Measurements from ENCODE around the gene FAM210B. TPM values are rescaled to one million over a fixed set of nuclear protein-coding genes. Genes with fewer than 3 reads are reported as not detected.

Gene FAM210B
- total and polyA plus RNA-seq, 2 of the 8 experiments (the other 6 are each of a cell fraction or from before 2014, with no cell fraction given): 9.4 to 15.0 TPM

DNA sequence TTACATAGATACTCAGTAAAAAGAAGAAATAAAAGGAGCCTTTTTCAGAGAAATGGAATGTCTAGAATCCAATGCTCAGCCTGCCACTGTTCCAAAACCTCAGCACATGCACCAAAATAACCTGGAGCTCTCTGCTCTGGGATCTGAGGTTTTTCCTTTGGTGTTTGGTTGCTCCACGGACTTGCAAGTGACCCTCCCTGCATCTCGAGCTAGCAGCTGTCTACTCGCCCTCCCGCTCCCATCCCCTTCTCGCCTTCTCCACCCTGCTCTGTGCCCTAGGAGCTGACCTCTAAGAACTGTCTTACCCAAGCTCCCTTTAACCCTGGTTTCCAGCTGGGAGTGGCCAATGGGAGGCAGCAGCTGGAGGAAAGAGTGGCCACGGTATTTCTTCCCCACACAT, 35.1 kb upstream of the FAM210B start:
- no peaks in the 10 kb centered on the region for H3K36me3 ChIP-seq (ENCODE audit: control insufficient read depth in 2 of 4, insufficient read depth in 4 of 4, low read length in 3 of 4)
- H3K18ac ChIP-seq (ENCODE audit: extremely low read depth, low read length): no peak overlapping the region
- no peaks in the 10 kb centered on the region for H3K27me3 ChIP-seq (replicated peaks in 1 of 4; ENCODE audit: control insufficient read depth in 3 of 4, extremely low read depth in 1 of 4, insufficient read depth in 3 of 4, low read length in 3 of 4)
- H3K56ac ChIP-seq (replicated peaks; ENCODE audit: insufficient read length, low read depth, low read length): no peak overlapping the region
- ChIA-PET POLR2A (ENCODE audit: partially characterized antibody) (no interaction called here), CTCF (ENCODE audit: partially characterized antibody) (no interaction called here)
- no peak overlapping the region for H2BK20ac ChIP-seq (ENCODE audit: low read length)
- no peak overlapping the region for H3K4me2 ChIP-seq (ENCODE audit: insufficient read depth in 1 of 2, low read depth in 2 of 2, low read length in 2 of 2)
- no peak for TF ChIP-seq MAFK (IDR thresholded peaks at IDR 0.05; ENCODE audit: low read depth, low read length)
- TF ChIP-seq CHD1 (IDR thresholded peaks at IDR 0.05; ENCODE audit: low read depth, low read length): no peak
- TF ChIP-seq BACH1 (IDR thresholded peaks at IDR 0.05; ENCODE audit: low read length): no peak
- TF ChIP-seq, protein P1, sequence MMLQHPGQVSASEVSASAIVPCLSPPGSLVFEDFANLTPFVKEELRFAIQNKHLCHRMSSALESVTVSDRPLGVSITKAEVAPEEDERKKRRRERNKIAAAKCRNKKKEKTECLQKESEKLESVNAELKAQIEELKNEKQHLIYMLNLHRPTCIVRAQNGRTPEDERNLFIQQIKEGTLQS (IDR thresholded peaks at IDR 0.05; ENCODE audit: insufficient read depth, low read depth, low read length): no peak
- TF ChIP-seq ZNF274 (IDR thresholded peaks at IDR 0.05; ENCODE audit: borderline replicate concordance, extremely low read depth, low read length): no peak
- no peak for TF ChIP-seq SP2 (IDR thresholded peaks at IDR 0.05; ENCODE audit: low read length)
- TF ChIP-seq CHD2 (IDR thresholded peaks at IDR 0.05; ENCODE audit: low read length): no peak
- TF ChIP-seq YY1 (IDR thresholded peaks at IDR 0.05; ENCODE audit: low read depth, low read length): no peak
- TF ChIP-seq CREB1 (IDR thresholded peaks at IDR 0.05): no peak
- no peak for TF ChIP-seq TAF1 (IDR thresholded peaks at IDR 0.05; ENCODE audit: low read depth, low read length)
- TF ChIP-seq BRCA1 (IDR thresholded peaks at IDR 0.05; ENCODE audit: low read depth, low read length): no peak
- TF ChIP-seq SUZ12 (IDR thresholded peaks at IDR 0.05; ENCODE audit: low read length): no peak
- no peak for TF ChIP-seq SAP30 (IDR thresholded peaks at IDR 0.05; ENCODE audit: insufficient read depth, insufficient replicate concordance, low read length)
- TF ChIP-seq RBBP5 (IDR thresholded peaks at IDR 0.05; ENCODE audit: borderline replicate concordance, low read depth, low read length): no peak
- TF ChIP-seq SP1 (IDR thresholded peaks at IDR 0.05; ENCODE audit: low read depth, low read length): no peak
- no peak for TF ChIP-seq ASH2L (IDR thresholded peaks at IDR 0.05; ENCODE audit: low read length)
- no peak for TF ChIP-seq RFX5 (IDR thresholded peaks at IDR 0.05; ENCODE audit: borderline replicate concordance, low read depth, low read length)
- no peaks in the 10 kb centered on the region for H3K23me2 ChIP-seq (ENCODE audit: low read depth, low read length)
- no peak overlapping the region for H2AFZ ChIP-seq (ENCODE audit: low read length)
- no peak overlapping the region for H3K4ac ChIP-seq (replicated peaks; ENCODE audit: insufficient read length, low read depth, low read length)
- H3K4me1 ChIP-seq (replicated peaks in 1 of 4; ENCODE audit: control insufficient read depth in 3 of 4, insufficient read depth in 4 of 4, low read length in 3 of 4): no peaks in the 10 kb centered on the region
- no peak overlapping the region for H2AK5ac ChIP-seq (ENCODE audit: low read depth, low read length)
- no peak overlapping the region for H2BK120ac ChIP-seq (replicated peaks; ENCODE audit: low read depth, low read length)
- H4K8ac ChIP-seq (ENCODE audit: extremely low read depth, insufficient read depth, low read length): no peak overlapping the region
- H4K5ac ChIP-seq (ENCODE audit: insufficient read length, low read depth, low read length): no peak overlapping the region
- H3K23ac ChIP-seq (ENCODE audit: insufficient read length): no peak overlapping the region
- H4K20me1 ChIP-seq (replicated peaks in 1 of 2; ENCODE audit: control insufficient read depth in 1 of 2, insufficient read depth in 2 of 2, low read length in 2 of 2): no peaks in the 10 kb centered on the region
- WGBS, 2 experiments (ENCODE audit: extremely low coverage in 1 of 2, insufficient coverage in 1 of 2, insufficient read length in 1 of 2, insufficient replicate concordance in 2 of 2, low coverage in 1 of 2, low lambda C conversion rate in 2 of 2, missing lambda C conversion rate in 1 of 2): 63% methylated on average over 6 of the region's 6 CpGs; no CpG with 5 or more reads in 1 of the 2 experiments
- no peak overlapping the region for H3K4me3 ChIP-seq (ENCODE audit: extremely low read depth in 1 of 4, insufficient read depth in 2 of 4, low read depth in 3 of 4, low read length in 4 of 4)
- no peak overlapping the region for H2BK12ac ChIP-seq (ENCODE audit: low read depth, low read length)
- H2BK15ac ChIP-seq (ENCODE audit: low read length): no peak overlapping the region
- peaks cover 43 to 61% of the 10 kb centered on the region in 2 experiments for H3K9me3 ChIP-seq (ENCODE audit: insufficient read depth in 2 of 2, low read depth in 1 of 2, low read length in 1 of 2)
- no peak overlapping the region for H2BK5ac ChIP-seq (ENCODE audit: low read depth, low read length)
- DNase-seq (ENCODE audit: low read depth in 1 of 2, low spot score in 2 of 2) (no peak), FAIRE-seq (no peak)
- no peaks in the 10 kb centered on the region for H3K79me2 ChIP-seq (ENCODE audit: control insufficient read depth in 1 of 2, insufficient read depth in 2 of 2, low read length in 2 of 2)
- no peaks in the 10 kb centered on the region for H3K79me1 ChIP-seq (ENCODE audit: low read depth, low read length)
- no peak overlapping the region for H4K91ac ChIP-seq (replicated peaks; ENCODE audit: insufficient read length, low read length)
- no peak overlapping the region for H3K14ac ChIP-seq (ENCODE audit: insufficient read length)
- H3K27ac ChIP-seq (ENCODE audit: low read depth, low read length): no peak overlapping the region
- H3K9ac ChIP-seq (replicated peaks in 1 of 4; ENCODE audit: extremely low read depth in 1 of 4, low read depth in 3 of 4, low read length in 3 of 4): no peak overlapping the region

All from H1 (cell line).